ENCODE data around the gene RHAG.
"Not testable (repeated sequence)": the region's sequence is repeated elsewhere in the genome, so short reads cannot be mapped to it uniquely, and the experiment has no call there.

The RHAG gene

GRCh38 chr6:49636713-49637349, at the start of gene RHAG:
Gene RHAG, minus strand, starts transcription at chr6:49636839. Its CDS starts 27 bp downstream, at chr6:49636812.
- DNase-seq (ENCODE audit: low read depth in 3 of 3) = no peak

- DNase-seq (ENCODE audit: low read depth in 3 of 3) = no peak
These were observed 40.1 kb upstream of the RHAG start for GRCh38 chr6:49676671-49677281.

GRCh38 chr6:49675816-49676215, 39.2 kb upstream of the RHAG start:
- DNase-seq (ENCODE audit: low read depth in 3 of 3) = no peak

GRCh38 chr6:49668083-49668511, 31.5 kb upstream of the RHAG start:
- no peak for DNase-seq (ENCODE audit: low read depth in 3 of 3)

- no peak for DNase-seq (ENCODE audit: low read depth in 3 of 3)
These were observed 30.5 kb upstream of the RHAG start for GRCh38 chr6:49666930-49667757.

GRCh38 chr6:49666480-49666879, 29.8 kb upstream of the RHAG start:
- DNase-seq (ENCODE audit: low read depth in 3 of 3) = no peak

GRCh38 chr6:49664817-49665216, 28.2 kb upstream of the RHAG start:
- no peak for DNase-seq (ENCODE audit: low read depth in 3 of 3)

GRCh38 chr6:49664054-49664453, 27.4 kb upstream of the RHAG start:
- not testable (repeated sequence) for DNase-seq (ENCODE audit: low read depth in 3 of 3)

- no peak for DNase-seq (ENCODE audit: low read depth in 3 of 3)
These were observed 26.2 kb upstream of the RHAG start for GRCh38 chr6:49662892-49663261.

GRCh38 chr6:49662231-49662891, 25.7 kb upstream of the RHAG start:
- no peak for DNase-seq (ENCODE audit: low read depth in 3 of 3)

- DNase-seq (ENCODE audit: low read depth in 3 of 3) = no peak
These were observed 17.3 kb upstream of the RHAG start for GRCh38 chr6:49653942-49654341.

- DNase-seq (ENCODE audit: low read depth in 3 of 3) = no peak
These were observed 16.8 kb upstream of the RHAG start for GRCh38 chr6:49653438-49653837.

GRCh38 chr6:49651239-49651638, 14.6 kb upstream of the RHAG start:
- DNase-seq (ENCODE audit: low read depth in 3 of 3) = no peak

- DNase-seq (ENCODE audit: low read depth in 3 of 3) = no peak
These were observed 13.3 kb upstream of the RHAG start for GRCh38 chr6:49649988-49650387.

- no peak for DNase-seq (ENCODE audit: low read depth in 3 of 3)
These were observed 11.4 kb upstream of the RHAG start for GRCh38 chr6:49648036-49648435.

- DNase-seq (ENCODE audit: low read depth in 3 of 3) = no peak
These were observed 10.8 kb upstream of the RHAG start for GRCh38 chr6:49647476-49647875.

GRCh38 chr6:49646942-49647341, 10.3 kb upstream of the RHAG start:
- no peak for DNase-seq (ENCODE audit: low read depth in 3 of 3)

- no peak for DNase-seq (ENCODE audit: low read depth in 3 of 3)
These were observed 9.6 kb upstream of the RHAG start for GRCh38 chr6:49646130-49646824.

GRCh38 chr6:49645139-49645538, 8.5 kb upstream of the RHAG start:
- no peak for DNase-seq (ENCODE audit: low read depth in 3 of 3)

- no peak for DNase-seq (ENCODE audit: low read depth in 3 of 3)
These were observed 2.7 kb upstream of the RHAG start for GRCh38 chr6:49639177-49639817.

GRCh38 chr6:49637350-49637731, 702 bp upstream of the RHAG start:
- no peak for DNase-seq (ENCODE audit: low read depth in 3 of 3)
